ENCODE results near the gene CDIP1.

CDIP1 gene

DNA sequence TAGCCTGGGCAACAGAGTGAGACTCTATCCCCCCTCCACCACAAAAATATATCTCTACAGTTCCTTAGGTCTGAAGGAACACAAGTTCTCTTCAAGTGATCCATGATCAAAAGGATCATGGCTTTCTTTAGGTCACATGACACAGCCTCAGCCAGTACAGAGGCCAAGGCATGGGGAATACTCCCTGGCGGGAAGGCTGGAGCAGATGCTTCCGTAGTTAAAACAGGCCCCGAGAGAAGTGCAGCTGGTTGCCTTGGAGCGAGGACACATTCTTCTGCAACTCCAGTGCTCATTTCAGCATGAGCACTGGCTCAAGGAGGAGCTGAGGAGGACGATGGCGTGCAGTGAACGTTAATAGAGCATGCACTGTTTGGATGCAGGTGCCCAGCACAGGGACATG lies 13.5 kb downstream of the CDIP1 start:
- no peak for ATAC-seq (ENCODE audit: insufficient read depth, low read depth)
- H3K4me3 ChIP-seq (ENCODE audit: low read depth in 1 of 2, low read length in 2 of 2) = no peak overlapping the region
- DNase-seq = no peak
- no peak overlapping the region for H2AFZ ChIP-seq (ENCODE audit: low read depth, low read length)
- TF ChIP-seq EZH2 (IDR thresholded peaks at IDR 0.05; ENCODE audit: borderline replicate concordance, low read depth, low read length, severe bottlenecking) = no peak
- TF ChIP-seq, protein P1, sequence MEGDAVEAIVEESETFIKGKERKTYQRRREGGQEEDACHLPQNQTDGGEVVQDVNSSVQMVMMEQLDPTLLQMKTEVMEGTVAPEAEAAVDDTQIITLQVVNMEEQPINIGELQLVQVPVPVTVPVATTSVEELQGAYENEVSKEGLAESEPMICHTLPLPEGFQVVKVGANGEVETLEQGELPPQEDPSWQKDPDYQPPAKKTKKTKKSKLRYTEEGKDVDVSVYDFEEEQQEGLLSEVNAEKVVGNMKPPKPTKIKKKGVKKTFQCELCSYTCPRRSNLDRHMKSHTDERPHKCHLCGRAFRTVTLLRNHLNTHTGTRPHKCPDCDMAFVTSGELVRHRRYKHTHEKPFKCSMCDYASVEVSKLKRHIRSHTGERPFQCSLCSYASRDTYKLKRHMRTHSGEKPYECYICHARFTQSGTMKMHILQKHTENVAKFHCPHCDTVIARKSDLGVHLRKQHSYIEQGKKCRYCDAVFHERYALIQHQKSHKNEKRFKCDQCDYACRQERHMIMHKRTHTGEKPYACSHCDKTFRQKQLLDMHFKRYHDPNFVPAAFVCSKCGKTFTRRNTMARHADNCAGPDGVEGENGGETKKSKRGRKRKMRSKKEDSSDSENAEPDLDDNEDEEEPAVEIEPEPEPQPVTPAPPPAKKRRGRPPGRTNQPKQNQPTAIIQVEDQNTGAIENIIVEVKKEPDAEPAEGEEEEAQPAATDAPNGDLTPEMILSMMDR (IDR thresholded peaks at IDR 0.05; ENCODE audit: borderline replicate concordance, extremely low read depth, low read length, poor library complexity, severe bottlenecking) = no peak
- no peak overlapping the region for H3K4me2 ChIP-seq (ENCODE audit: insufficient read depth, low read length)
- no peaks in the 10 kb centered on the region for H4K20me1 ChIP-seq (ENCODE audit: insufficient read depth, low read length)
- no peaks in the 10 kb centered on the region for H3K27me3 ChIP-seq (ENCODE audit: insufficient read depth, low read length, poor library complexity)
- no peaks in the 10 kb centered on the region for H3K36me3 ChIP-seq (ENCODE audit: insufficient read depth, low read length)
- no peaks in the 10 kb centered on the region for H3K9me3 ChIP-seq (ENCODE audit: insufficient read depth, low read length, severe bottlenecking)
- H3K9ac ChIP-seq (ENCODE audit: low read depth, low read length) = no peak overlapping the region
- H3K4me1 ChIP-seq (ENCODE audit: insufficient read depth, low read length) = no peaks in the 10 kb centered on the region
- no peak overlapping the region for H3K27ac ChIP-seq (ENCODE audit: low read length)
- no peaks in the 10 kb centered on the region for H3K79me2 ChIP-seq (ENCODE audit: insufficient read depth, low read length)

DNA sequence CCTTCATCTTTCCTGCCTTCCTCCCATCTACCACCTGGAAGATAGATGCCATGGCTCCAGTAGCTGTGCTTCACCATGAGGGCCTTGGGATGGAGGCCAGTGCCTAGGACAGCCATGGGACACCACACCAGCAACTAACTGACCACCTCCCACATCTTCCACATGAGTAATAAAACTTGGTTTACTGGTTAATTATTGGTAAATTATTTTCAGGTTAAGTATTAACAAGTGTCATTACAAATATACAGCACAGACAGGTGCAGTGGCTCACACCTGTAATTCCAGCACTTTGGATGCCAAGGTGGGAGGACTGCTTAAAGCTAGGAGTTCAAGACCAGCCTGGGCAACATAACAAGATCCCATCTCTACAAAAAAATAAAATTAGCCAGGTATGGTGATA lies 14.0 kb downstream of the CDIP1 start:
- Histone ChIP-seq H4K20me1 (ENCODE audit: insufficient read depth, low read length) (no peaks in the 10 kb centered on the region), H3K4me2 (ENCODE audit: insufficient read depth, low read length) (no peak overlapping the region), H3K79me2 (ENCODE audit: insufficient read depth, low read length) (no peaks in the 10 kb centered on the region), H3K27ac (ENCODE audit: low read length) (no peak overlapping the region), H3K4me3 (ENCODE audit: low read depth in 1 of 2, low read length in 2 of 2) (no peak overlapping the region), H3K9me3 (ENCODE audit: insufficient read depth, low read length, severe bottlenecking) (no peaks in the 10 kb centered on the region), H3K36me3 (ENCODE audit: insufficient read depth, low read length) (no peaks in the 10 kb centered on the region), H3K27me3 (ENCODE audit: insufficient read depth, low read length, poor library complexity) (no peaks in the 10 kb centered on the region), H3K9ac (ENCODE audit: low read depth, low read length) (no peak overlapping the region), H2AFZ (ENCODE audit: low read depth, low read length) (no peak overlapping the region), H3K4me1 (ENCODE audit: insufficient read depth, low read length) (no peaks in the 10 kb centered on the region)
- DNase-seq (no peak), ATAC-seq (ENCODE audit: insufficient read depth, low read depth) (no peak)
- TF ChIP-seq, protein P1 (IDR thresholded peaks at IDR 0.05; ENCODE audit: borderline replicate concordance, extremely low read depth, low read length, poor library complexity, severe bottlenecking) = no peak
- no peak for TF ChIP-seq EZH2 (IDR thresholded peaks at IDR 0.05; ENCODE audit: borderline replicate concordance, low read depth, low read length, severe bottlenecking)

DNA sequence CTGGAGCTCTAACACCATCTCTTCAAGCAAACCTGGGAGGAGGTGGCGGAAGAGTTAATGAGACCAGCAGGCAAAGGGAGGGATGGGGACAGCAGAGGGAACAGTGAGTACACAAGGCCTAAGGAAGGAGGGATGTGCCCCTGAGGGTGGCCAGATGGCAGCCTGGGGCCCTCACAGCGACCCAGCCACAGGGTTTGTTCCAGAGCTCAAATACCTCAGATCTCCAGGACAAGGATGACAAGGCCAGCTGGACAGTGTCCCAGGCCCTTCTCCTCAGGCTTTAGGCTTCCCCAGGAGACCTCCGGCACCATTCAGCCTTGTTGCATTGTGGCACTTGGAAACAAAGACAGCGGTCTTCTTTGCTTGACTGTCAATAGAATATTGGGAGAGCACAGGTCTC lies 14.9 kb downstream of the CDIP1 start:
- Histone ChIP-seq H3K79me2 (ENCODE audit: insufficient read depth, low read length) (no peaks in the 10 kb centered on the region), H3K27ac (ENCODE audit: low read length) (no peak overlapping the region), H3K4me1 (ENCODE audit: insufficient read depth, low read length) (no peaks in the 10 kb centered on the region), H3K36me3 (ENCODE audit: insufficient read depth, low read length) (no peaks in the 10 kb centered on the region), H3K4me3 (ENCODE audit: low read depth in 1 of 2, low read length in 2 of 2) (no peak overlapping the region), H2AFZ (ENCODE audit: low read depth, low read length) (no peak overlapping the region), H3K27me3 (ENCODE audit: insufficient read depth, low read length, poor library complexity) (no peaks in the 10 kb centered on the region), H3K9me3 (ENCODE audit: insufficient read depth, low read length, severe bottlenecking) (no peaks in the 10 kb centered on the region), H3K9ac (ENCODE audit: low read depth, low read length) (no peak overlapping the region), H3K4me2 (ENCODE audit: insufficient read depth, low read length) (no peak overlapping the region), H4K20me1 (ENCODE audit: insufficient read depth, low read length) (no peaks in the 10 kb centered on the region)
- ATAC-seq (ENCODE audit: insufficient read depth, low read depth) = no peak
- TF ChIP-seq, protein P1 (IDR thresholded peaks at IDR 0.05; ENCODE audit: borderline replicate concordance, extremely low read depth, low read length, poor library complexity, severe bottlenecking) = no peak
- no peak for TF ChIP-seq EZH2 (IDR thresholded peaks at IDR 0.05; ENCODE audit: borderline replicate concordance, low read depth, low read length, severe bottlenecking)
- no peak for DNase-seq

DNA sequence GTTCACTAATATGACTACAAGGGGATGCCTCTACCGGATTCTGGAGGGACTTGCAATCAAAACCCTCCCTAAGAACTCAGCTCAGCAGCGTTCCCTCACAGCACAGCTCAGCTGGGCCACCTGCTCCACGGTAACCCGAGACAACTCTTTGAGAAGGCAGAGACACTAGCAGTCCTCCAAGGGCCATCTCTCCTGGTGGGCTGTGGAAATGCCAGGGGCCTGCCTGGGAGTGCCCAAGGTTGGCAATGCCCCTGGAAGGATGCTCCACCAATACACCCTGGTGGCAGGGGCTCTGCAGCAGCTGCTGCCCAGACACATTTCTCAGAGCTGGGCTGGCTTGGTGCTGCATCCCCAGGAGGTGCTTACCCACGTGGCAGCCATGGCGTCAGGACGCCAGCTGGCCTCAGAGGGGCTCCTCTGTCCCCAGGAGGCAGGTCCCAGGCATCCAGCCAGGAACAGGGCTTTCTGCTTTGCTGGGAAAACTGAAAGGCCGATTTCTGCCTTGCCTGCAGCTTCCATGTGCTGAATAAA lies 16.5 kb downstream of the CDIP1 start:
- Histone ChIP-seq H3K9ac (ENCODE audit: low read depth, low read length) (no peak overlapping the region), H3K4me3 (ENCODE audit: low read depth in 1 of 2, low read length in 2 of 2) (no peak overlapping the region), H3K36me3 (ENCODE audit: insufficient read depth, low read length) (no peaks in the 10 kb centered on the region), H3K27me3 (ENCODE audit: insufficient read depth, low read length, poor library complexity) (no peaks in the 10 kb centered on the region), H2AFZ (ENCODE audit: low read depth, low read length) (no peak overlapping the region), H4K20me1 (ENCODE audit: insufficient read depth, low read length) (no peaks in the 10 kb centered on the region), H3K4me2 (ENCODE audit: insufficient read depth, low read length) (no peak overlapping the region), H3K79me2 (ENCODE audit: insufficient read depth, low read length) (no peaks in the 10 kb centered on the region), H3K4me1 (ENCODE audit: insufficient read depth, low read length) (no peaks in the 10 kb centered on the region), H3K9me3 (ENCODE audit: insufficient read depth, low read length, severe bottlenecking) (no peaks in the 10 kb centered on the region), H3K27ac (ENCODE audit: low read length) (no peak overlapping the region)
- no peak for DNase-seq
- no peak for TF ChIP-seq EZH2 (IDR thresholded peaks at IDR 0.05; ENCODE audit: borderline replicate concordance, low read depth, low read length, severe bottlenecking)
- TF ChIP-seq, protein P1 (IDR thresholded peaks at IDR 0.05; ENCODE audit: borderline replicate concordance, extremely low read depth, low read length, poor library complexity, severe bottlenecking) = no peak
- ATAC-seq (ENCODE audit: insufficient read depth, low read depth) = no peak

All from DND-41 (cell line).